ENCODE measurements around the gene EFCAB6.

EFCAB6 gene

GRCh38 chr22:43823353-43823908 is 11.3 kb upstream of the EFCAB6 start:
- TF ChIP-seq CTCF (IDR thresholded peaks at IDR 0.05; ENCODE audit: borderline replicate concordance, control extremely low read depth, extremely low read depth, insufficient read depth, missing control alignments): no peak
- in situ Hi-C loops (cut with MboI; ENCODE audit: low sequenced_read_pairs, unreplicated experiment): no loop called here
- peak; percentile 8 for DNase-seq (ENCODE audit: low spot score)

- DNase-seq (ENCODE audit: low spot score): peak; percentile 21
- no peak for TF ChIP-seq CTCF (IDR thresholded peaks at IDR 0.05; ENCODE audit: borderline replicate concordance, control extremely low read depth, extremely low read depth, insufficient read depth, missing control alignments)
- in situ Hi-C loops (cut with MboI; ENCODE audit: low sequenced_read_pairs, unreplicated experiment): no loop called here
These were observed 9.7 kb upstream of the EFCAB6 start for GRCh38 chr22:43821606-43822425.

GRCh38 chr22:43820651-43821305 is 8.7 kb upstream of the EFCAB6 start:
- TF ChIP-seq CTCF (IDR thresholded peaks at IDR 0.05; ENCODE audit: borderline replicate concordance, control extremely low read depth, extremely low read depth, insufficient read depth, missing control alignments): no peak
- in situ Hi-C loops (cut with MboI; ENCODE audit: low sequenced_read_pairs, unreplicated experiment): no loop called here
- peak; percentile 11 for DNase-seq (ENCODE audit: low spot score)

GRCh38 chr22:43819931-43820640 is 8.0 kb upstream of the EFCAB6 start:
- in situ Hi-C loops (cut with MboI; ENCODE audit: low sequenced_read_pairs, unreplicated experiment): no loop called here
- TF ChIP-seq CTCF (IDR thresholded peaks at IDR 0.05; ENCODE audit: borderline replicate concordance, control extremely low read depth, extremely low read depth, insufficient read depth, missing control alignments): no peak
- DNase-seq (ENCODE audit: low spot score): peak; percentile 4

- TF ChIP-seq CTCF (IDR thresholded peaks at IDR 0.05; ENCODE audit: borderline replicate concordance, control extremely low read depth, extremely low read depth, insufficient read depth, missing control alignments): no peak
- no peak for DNase-seq (ENCODE audit: low spot score)
- in situ Hi-C loops (cut with MboI; ENCODE audit: low sequenced_read_pairs, unreplicated experiment): no loop called here
These were observed 7.4 kb upstream of the EFCAB6 start for GRCh38 chr22:43819421-43819921.

- DNase-seq (ENCODE audit: low spot score): no peak
- no peak for TF ChIP-seq CTCF (IDR thresholded peaks at IDR 0.05; ENCODE audit: borderline replicate concordance, control extremely low read depth, extremely low read depth, insufficient read depth, missing control alignments)
- in situ Hi-C loops (cut with MboI; ENCODE audit: low sequenced_read_pairs, unreplicated experiment): no loop called here
These were observed 6.9 kb upstream of the EFCAB6 start for GRCh38 chr22:43818981-43819380.
